Gastroesophageal sphincter (tissue), 3 donors: ENCODE results near the gene PCMTD2.

Source experiments
- CTCF ChIP-seq, 4 experiments: fragments of 200-600 bp in 2 of 4; fragments of 450-650 bp in 2 of 4; sonication (generic) in 1 of 4; IDR thresholded peaks; one replicate each; pipeline ENCODE4 v1.5.1; 2017 to 2019; ENCODE audit warnings: antibody characterized with exemption in 4 of 4, mild to moderate bottlenecking in 2 of 4, moderate library complexity in 2 of 4
- EP300 ChIP-seq: sonication (generic); formaldehyde crosslinking; IDR thresholded peaks from one replicate; pipeline ENCODE4 v1.6.1; 2017; ENCODE audit warnings: antibody characterized with exemption, mild to moderate bottlenecking
- POLR2A ChIP-seq, 2 donors: fragments of 450-650 bp; IDR thresholded peaks; one replicate each; pipeline ENCODE4 v1.6.1; 2017; ENCODE audit warnings: antibody characterized with exemption in 2 of 2, mild to moderate bottlenecking in 2 of 2, moderate library complexity in 1 of 2

- TF ChIP-seq CTCF (IDR thresholded peaks at IDR 0.05), result no peak
- no peak for TF ChIP-seq POLR2A (IDR thresholded peaks at IDR 0.05)
- no peak for TF ChIP-seq EP300
Measured at GRCh38 chr20:64220891-64221527, 34.5 kb upstream of the PCMTD2 start.
